ENCODE data around the gene C2orf76.
"Not testable (repeated sequence)": the region's sequence is repeated elsewhere in the genome, so short reads cannot be mapped to it uniquely, and the experiment has no call there.

Gene C2orf76

DNA sequence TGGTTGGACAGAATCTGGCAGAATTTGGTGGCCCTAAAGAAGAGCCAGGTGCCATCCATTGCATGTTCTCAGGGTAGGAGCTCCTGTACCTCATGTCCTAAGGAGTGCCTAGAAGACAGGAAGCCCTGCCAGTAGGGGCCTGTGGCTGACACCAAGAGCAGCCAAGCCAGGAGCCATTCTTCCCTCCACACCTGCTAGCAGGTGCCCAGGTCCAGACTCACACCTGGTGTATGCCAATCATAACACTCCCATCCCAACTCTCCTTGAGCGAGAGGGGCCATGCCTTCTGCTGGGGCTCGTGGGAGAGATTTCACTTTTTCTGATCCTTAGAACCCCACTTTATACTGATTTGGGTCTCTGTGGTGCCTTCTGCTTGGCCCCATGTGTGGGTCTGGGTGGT lies 38.5 kb upstream of the C2orf76 start:
- DNase-seq (ENCODE audit: low read depth), result no peak
- TF ChIP-seq, protein P1, sequence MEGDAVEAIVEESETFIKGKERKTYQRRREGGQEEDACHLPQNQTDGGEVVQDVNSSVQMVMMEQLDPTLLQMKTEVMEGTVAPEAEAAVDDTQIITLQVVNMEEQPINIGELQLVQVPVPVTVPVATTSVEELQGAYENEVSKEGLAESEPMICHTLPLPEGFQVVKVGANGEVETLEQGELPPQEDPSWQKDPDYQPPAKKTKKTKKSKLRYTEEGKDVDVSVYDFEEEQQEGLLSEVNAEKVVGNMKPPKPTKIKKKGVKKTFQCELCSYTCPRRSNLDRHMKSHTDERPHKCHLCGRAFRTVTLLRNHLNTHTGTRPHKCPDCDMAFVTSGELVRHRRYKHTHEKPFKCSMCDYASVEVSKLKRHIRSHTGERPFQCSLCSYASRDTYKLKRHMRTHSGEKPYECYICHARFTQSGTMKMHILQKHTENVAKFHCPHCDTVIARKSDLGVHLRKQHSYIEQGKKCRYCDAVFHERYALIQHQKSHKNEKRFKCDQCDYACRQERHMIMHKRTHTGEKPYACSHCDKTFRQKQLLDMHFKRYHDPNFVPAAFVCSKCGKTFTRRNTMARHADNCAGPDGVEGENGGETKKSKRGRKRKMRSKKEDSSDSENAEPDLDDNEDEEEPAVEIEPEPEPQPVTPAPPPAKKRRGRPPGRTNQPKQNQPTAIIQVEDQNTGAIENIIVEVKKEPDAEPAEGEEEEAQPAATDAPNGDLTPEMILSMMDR (conservative IDR thresholded peaks at IDR 0.05; ENCODE audit: low read length), result no peak
- H3K4me3 ChIP-seq (ENCODE audit: low read length), result no peak overlapping the region

DNA sequence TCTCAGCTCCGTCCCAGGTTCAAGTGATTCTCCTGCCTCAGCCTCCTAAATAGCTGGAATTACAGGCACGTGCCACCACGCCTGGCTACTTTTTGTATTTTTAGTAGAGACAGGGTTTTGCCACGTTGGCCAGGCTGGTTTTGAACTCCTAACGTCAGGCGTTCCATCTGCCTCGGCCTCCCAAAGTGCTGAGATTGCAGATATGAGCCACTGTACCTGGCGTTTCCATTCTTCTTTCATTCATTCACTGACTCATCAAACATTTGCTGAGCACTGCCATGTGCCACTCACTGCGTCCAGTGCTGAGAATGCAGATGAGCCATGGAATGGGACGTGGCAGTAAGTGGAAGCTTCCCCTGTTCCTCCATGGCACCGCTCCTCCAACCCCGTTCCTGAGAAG lies 37.0 kb upstream of the C2orf76 start:
- H3K4me3 ChIP-seq (ENCODE audit: low read length); DNase-seq (ENCODE audit: low read depth): not testable (repeated sequence)

DNA sequence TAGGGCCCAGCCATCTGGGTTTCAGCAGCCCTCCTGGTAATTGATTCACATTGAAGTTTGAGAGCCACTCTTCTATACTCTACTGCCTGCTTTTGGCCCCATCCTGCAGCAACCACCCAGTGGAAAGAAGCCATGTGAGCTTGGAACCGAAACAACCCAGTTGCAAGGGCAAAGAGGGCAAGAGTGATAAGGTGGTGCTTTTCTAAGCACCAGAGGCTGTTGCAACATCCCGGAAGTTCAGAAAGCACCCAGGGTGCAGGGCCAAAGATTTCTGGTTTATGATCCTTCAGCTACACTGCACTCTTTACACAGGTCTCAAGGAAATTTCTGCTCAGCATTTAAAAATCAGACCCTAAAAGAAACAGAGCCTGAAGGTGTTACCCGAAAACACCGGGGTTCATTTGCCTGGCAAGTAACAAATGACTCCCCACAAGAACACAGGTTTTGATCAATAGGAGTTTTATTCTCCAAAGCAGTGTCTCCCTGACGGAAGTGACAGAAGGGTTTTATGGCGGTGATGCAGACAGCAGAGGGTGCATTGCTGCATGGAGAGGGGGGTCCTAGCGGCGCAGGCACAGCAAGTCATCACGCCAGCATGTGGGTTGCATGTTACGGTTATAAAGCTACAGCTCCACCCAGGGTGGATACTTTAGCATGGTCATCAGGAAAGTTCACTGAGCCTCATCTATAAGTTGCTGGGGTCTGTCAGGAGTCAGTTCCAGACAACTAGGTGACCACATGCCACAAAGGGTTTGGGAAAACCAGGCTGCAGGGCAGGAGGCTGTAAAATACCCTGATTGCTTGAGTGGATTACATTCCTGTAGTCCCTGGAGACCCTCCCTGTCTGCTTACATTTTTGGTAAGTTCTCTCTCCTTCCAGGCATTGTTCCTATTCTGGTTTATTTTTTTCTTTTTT lies 36.3 kb upstream of the C2orf76 start:
- H3K4me3 ChIP-seq (ENCODE audit: low read length), result no peak overlapping the region
- no peak for DNase-seq (ENCODE audit: low read depth)
- TF ChIP-seq, protein P1 (conservative IDR thresholded peaks at IDR 0.05; ENCODE audit: low read length), result no peak

DNA sequence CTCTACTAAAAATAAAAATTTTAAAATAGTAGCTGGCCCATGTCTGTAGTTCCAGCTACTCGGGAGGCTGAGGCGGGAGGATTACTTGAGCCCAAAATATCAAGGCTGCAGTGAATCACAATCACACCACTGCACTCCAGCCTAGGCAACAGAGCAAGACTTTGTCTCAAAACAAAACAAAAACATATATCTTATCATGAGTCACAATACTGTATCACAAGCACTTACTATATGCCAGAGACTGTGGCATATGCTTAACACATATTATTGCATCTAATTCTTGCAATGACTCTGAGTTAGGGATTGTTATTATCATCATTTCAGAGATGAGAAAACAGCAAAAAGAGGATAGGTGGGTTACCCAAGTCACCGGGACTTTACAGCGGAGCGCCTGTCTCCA lies 35.5 kb upstream of the C2orf76 start:
- no peak overlapping the region for H3K4me3 ChIP-seq (ENCODE audit: low read length)
- TF ChIP-seq, protein P1 (conservative IDR thresholded peaks at IDR 0.05; ENCODE audit: low read length), result no peak

DNA sequence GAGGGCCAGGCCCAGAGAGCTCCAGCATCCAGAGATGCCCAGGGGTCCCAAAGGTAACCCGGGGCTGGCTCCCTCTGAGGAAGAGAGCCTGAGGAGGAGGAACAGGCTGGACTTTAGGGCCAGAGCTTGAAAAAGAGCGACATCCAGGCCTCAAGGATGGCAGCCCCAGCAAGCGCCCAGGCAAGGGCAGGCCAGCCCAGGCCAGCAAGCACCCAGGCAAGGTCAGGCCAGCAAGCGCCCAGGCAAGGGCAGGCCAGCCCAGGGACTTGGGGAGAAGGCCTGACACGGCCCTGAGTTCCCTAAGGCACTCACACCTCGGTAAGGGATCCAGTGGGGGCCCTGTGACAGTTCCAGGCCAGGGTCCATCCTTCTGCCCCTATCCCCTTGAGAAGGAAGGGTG lies 30.6 kb upstream of the C2orf76 start:
- DNase-seq (ENCODE audit: low read depth), result no peak
- TF ChIP-seq, protein P1 (conservative IDR thresholded peaks at IDR 0.05; ENCODE audit: low read length), result no peak

More for the DNA sequence above, 35.5 kb upstream of the C2orf76 start:
- no peak for DNase-seq (ENCODE audit: low read depth)

DNA sequence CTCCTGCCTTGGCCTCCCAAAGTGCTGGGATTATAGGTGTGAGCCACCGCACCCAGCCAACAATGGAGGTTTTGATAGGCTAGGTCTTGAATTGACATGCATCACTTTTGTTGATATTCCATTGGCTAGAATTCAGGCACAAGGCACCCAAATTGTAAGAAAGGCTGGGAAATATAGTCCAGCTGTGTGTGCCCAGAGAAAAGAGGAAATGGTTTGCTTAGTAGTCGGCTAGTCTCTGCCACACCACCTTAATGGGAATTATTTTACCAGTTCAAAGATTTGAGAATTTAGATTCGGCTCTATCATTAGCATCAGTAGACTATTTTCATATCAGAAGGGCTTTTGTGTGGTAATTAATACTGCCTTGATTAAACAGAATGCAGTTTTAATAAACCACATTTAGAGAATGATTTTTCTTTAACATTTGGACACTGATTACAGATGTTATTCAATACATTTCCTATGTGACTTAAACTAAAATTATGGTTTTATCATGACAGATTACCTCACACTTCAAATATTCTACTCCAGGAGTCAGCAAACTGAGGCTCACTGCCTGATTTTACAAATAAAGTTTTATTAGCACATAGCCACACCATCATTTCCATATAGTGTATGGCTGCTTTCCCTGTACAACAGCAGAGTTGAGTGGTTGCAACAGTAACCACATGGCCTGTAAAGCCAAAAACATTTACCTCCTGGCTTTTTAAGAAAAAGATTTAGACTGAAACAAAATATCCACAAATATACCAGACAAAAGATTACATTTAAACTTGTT lies 27.5 kb upstream of the C2orf76 start:
- no peak overlapping the region for H3K4me3 ChIP-seq (ENCODE audit: low read length)
- no peak for DNase-seq (ENCODE audit: low read depth)
- TF ChIP-seq, protein P1 (conservative IDR thresholded peaks at IDR 0.05; ENCODE audit: low read length), result no peak

More for the DNA sequence above, 30.6 kb upstream of the C2orf76 start:
- no peak overlapping the region for H3K4me3 ChIP-seq (ENCODE audit: low read length)

DNA sequence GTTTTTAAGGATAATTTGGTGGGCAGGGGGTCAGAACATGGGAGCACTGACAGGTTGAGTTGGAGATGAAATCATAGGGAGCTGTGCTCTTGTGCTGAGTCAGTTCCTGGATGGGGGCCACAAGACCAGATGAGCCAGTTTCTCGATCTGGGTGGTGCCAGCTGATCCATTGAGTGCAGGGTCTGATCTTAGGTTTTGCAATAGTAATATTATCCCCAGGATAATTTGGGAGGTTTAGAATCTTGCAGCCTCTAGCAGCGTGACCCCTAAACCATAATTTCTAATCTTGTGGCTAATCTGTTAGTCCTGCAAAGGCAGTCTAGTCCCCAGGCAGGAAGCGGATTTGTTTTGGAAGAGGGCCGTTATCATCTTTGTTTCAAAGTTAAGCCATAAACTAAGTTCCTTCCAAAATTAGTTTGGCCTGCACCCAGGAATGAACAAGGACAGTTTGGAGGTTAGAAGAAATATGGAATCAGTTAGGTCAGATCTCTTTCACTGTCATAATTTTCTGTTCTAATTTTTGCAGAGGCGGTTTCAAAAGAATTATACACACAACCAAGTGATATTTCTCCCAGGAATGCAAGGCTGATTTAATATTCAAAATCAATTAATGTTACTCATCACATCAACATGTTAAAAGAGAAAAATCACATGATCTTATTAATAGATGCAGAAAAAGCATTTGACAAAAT lies 23.1 kb upstream of the C2orf76 start:
- no peak overlapping the region for H3K4me3 ChIP-seq (ENCODE audit: low read length)
- DNase-seq (ENCODE audit: low read depth), result peak; percentile 67
- TF ChIP-seq, protein P1 (conservative IDR thresholded peaks at IDR 0.05; ENCODE audit: low read length), result no peak

Measured in AG10803 (cell line).